GM23338 (cell line): Measurements from ENCODE around the gene CACNA1G. TPM values are rescaled to one million over a fixed set of nuclear protein-coding genes. Genes with fewer than 3 reads are reported as not detected.

Source experiments
- ATAC-seq: fragments of 200-7000 bp; cut with Tn5 transposase; 3 replicates; pipeline ENCODE4 v1.9.1; 2020
- DNase-seq: peaks from one replicate; pipeline ENCODE4 v3.0.0-alpha.2; 2015; ENCODE audit warnings: low spot score
- H2AFZ ChIP-seq: fragments of 200-600 bp; sonication (generic); 2 replicates; pipeline ENCODE4 v1.8.0; 2016; ENCODE audit warnings: antibody characterized with exemption, mild to moderate bottlenecking, moderate library complexity
- H3F3A ChIP-seq: fragments of 200-600 bp; sonication (generic); replicated peaks from 2 replicates; pipeline ENCODE4 v1.8.0; 2017; ENCODE audit warnings: antibody characterized with exemption, mixed run types, low read depth
- H3K27ac ChIP-seq: fragments of 200-600 bp; sonication (generic); 2 replicates; pipeline ENCODE4 v1.6.1; 2016; ENCODE audit warnings: low read depth
- H3K27me3 ChIP-seq: fragments of 200-600 bp; sonication (generic); 2 replicates; pipeline ENCODE4 v1.8.0; 2016; ENCODE audit warnings: mild to moderate bottlenecking, mixed run types, moderate library complexity; ENCODE audit not compliant: insufficient read depth
- H3K36me3 ChIP-seq: fragments of 200-600 bp; sonication (generic); 2 replicates; pipeline ENCODE4 v1.8.0; 2016; ENCODE audit warnings: mild to moderate bottlenecking; ENCODE audit not compliant: insufficient read depth
- H3K4me1 ChIP-seq: fragments of 200-600 bp; sonication (generic); 2 replicates; pipeline ENCODE4 v1.8.0; 2016; ENCODE audit warnings: mild to moderate bottlenecking, moderate library complexity; ENCODE audit not compliant: insufficient read depth
- H3K4me2 ChIP-seq: fragments of 200-600 bp; sonication (generic); 2 replicates; pipeline ENCODE4 v1.7.1; 2017; ENCODE audit warnings: mixed run types
- H3K4me3 ChIP-seq: fragments of 200-600 bp; sonication (generic); 2 replicates; pipeline ENCODE4 v1.6.1; 2016; ENCODE audit warnings: mixed run types
- H3K79me2 ChIP-seq: fragments of 200-600 bp; sonication (generic); replicated peaks from 2 replicates; pipeline ENCODE4 v1.8.0; 2017; ENCODE audit warnings: mild to moderate bottlenecking; ENCODE audit not compliant: insufficient read depth
- H3K9me2 ChIP-seq: fragments of 200-600 bp; sonication (generic); 2 replicates; pipeline ENCODE4 v1.8.0; 2017; ENCODE audit not compliant: insufficient read depth
- H4K20me1 ChIP-seq: fragments of 200-600 bp; sonication (generic); replicated peaks from 2 replicates; pipeline ENCODE4 v1.8.0; 2017; ENCODE audit warnings: mild to moderate bottlenecking; ENCODE audit not compliant: insufficient read depth
- H3K27ac Mint-ChIP-seq: 2 replicates; pipeline ENCODE4 v1.8.0; 2020; ENCODE audit warnings: inconsistent platforms, mild to moderate bottlenecking, moderate library complexity, mixed read lengths
- H3K27me3 Mint-ChIP-seq: 3 replicates; pipeline ENCODE4 v1.8.0; 2022; ENCODE audit warnings: low read depth, mild to moderate bottlenecking, moderate library complexity, mixed read lengths, inconsistent platforms; ENCODE audit not compliant: insufficient read depth, poor library complexity
- H3K36me3 Mint-ChIP-seq: 3 replicates; pipeline ENCODE4 v1.8.0; 2021; ENCODE audit warnings: low read depth, mild to moderate bottlenecking, inconsistent platforms, moderate library complexity, mixed read lengths
- H3K4me1 Mint-ChIP-seq: 3 replicates; pipeline ENCODE4 v1.8.0; 2020; ENCODE audit warnings: mild to moderate bottlenecking, inconsistent platforms, mixed read lengths
- H3K4me3 Mint-ChIP-seq: 3 replicates; pipeline ENCODE4 v1.8.0; 2021; ENCODE audit warnings: moderate library complexity, mild to moderate bottlenecking, inconsistent platforms, mixed read lengths
- H3K9me3 Mint-ChIP-seq: 3 replicates; pipeline ENCODE4 v1.8.0; 2020; ENCODE audit warnings: moderate library complexity, mild to moderate bottlenecking, inconsistent platforms, mixed read lengths
- CTCF ChIP-seq, 2 experiments: fragments of 200-600 bp in 1 of 2; sonication (generic) in 1 of 2; conservative IDR thresholded peaks; 2 replicates each; pipeline versions ENCODE4 v1.5.1 to v1.6.1; 2016 to 2017; ENCODE audit warnings: antibody characterized with exemption in 2 of 2, low read depth in 2 of 2, mild to moderate bottlenecking in 2 of 2, moderate library complexity in 1 of 2
- EZH2 ChIP-seq: fragments of 200-600 bp; sonication (generic); IDR thresholded peaks from one replicate; pipeline ENCODE4 v1.8.0; 2017; ENCODE audit warnings: antibody characterized with exemption, mild to moderate bottlenecking, low read depth; ENCODE audit not compliant: unreplicated experiment
- JUNB ChIP-seq: IDR thresholded peaks from one replicate; pipeline ENCODE4 v1.6.1; 2016; ENCODE audit warnings: antibody characterized with exemption; ENCODE audit not compliant: unreplicated experiment
- NANOG ChIP-seq: IDR thresholded peaks from 2 replicates; pipeline ENCODE4 v1.6.1; 2016; ENCODE audit warnings: antibody characterized with exemption, borderline replicate concordance
- STAT1 ChIP-seq: IDR thresholded peaks from one replicate; pipeline ENCODE4 v1.6.1; 2016; ENCODE audit warnings: antibody characterized with exemption; ENCODE audit not compliant: unreplicated experiment
- ZNF331 ChIP-seq: fragments of 250-450 bp; sonication (Bioruptor Pico); IDR thresholded peaks from 2 replicates; pipeline ENCODE4 v1.5.0; 2020; ENCODE audit warnings: low read depth, mild to moderate bottlenecking, moderate library complexity
- polyA plus RNA-seq: library from polyadenylated mRNA; unstranded; fragments of >200 nt; fragmentation: Nextera tagmentation; extraction: Ambion mirVana; gene quantifications from 2 replicates; pipeline ENCODE4 v1.2.1, GENCODE V29; 2016
- total RNA-seq: library from RNA; depleted of rRNA; stranded (reverse); fragments of >200 nt; shearing (Covaris generic); gene quantifications from 2 replicates; pipeline ENCODE4 v1.2.3, GENCODE V29; 2014
- TF ChIP-seq, protein P1 (sequence below): fragments of 250-450 bp; sonication (Bioruptor Pico); IDR thresholded peaks from 2 replicates; pipeline ENCODE4 v1.5.0; 2020; ENCODE audit warnings: mild to moderate bottlenecking, moderate library complexity
- TF ChIP-seq, protein P2 (sequence below): IDR thresholded peaks from one replicate; pipeline ENCODE4 v1.6.1; 2018; ENCODE audit warnings: antibody characterized with exemption; ENCODE audit not compliant: unreplicated experiment
- TF ChIP-seq, protein P3 (sequence below): IDR thresholded peaks from 2 replicates; pipeline ENCODE4 v1.6.1; 2016; ENCODE audit warnings: antibody characterized with exemption

The CACNA1G gene
- total and polyA plus RNA-seq, 2 experiments from 2014 or later: 1.4 to 5.1 TPM

- ATAC-seq (no peak), DNase-seq (no peak)
- H3K9me3 Mint-ChIP-seq: no peaks in the 10 kb centered on the region
- no peak overlapping the region for H3K4me3 Mint-ChIP-seq
- peaks cover 2% of the 10 kb centered on the region for H3K27me3 Mint-ChIP-seq
- Histone ChIP-seq H4K20me1 (no peaks in the 10 kb centered on the region), H3K4me1 (no peaks in the 10 kb centered on the region), H2AFZ (no peak overlapping the region), H3K79me2 (no peaks in the 10 kb centered on the region), H3K4me3 (no peak overlapping the region), H3K27ac (no peak overlapping the region), H3K4me2 (no peak overlapping the region), H3K9me2 (no peaks in the 10 kb centered on the region), H3K27me3 (no peaks in the 10 kb centered on the region), H3F3A (no peaks in the 10 kb centered on the region), H3K36me3 (no peaks in the 10 kb centered on the region)
- peaks cover 8% of the 10 kb centered on the region for H3K4me1 Mint-ChIP-seq
- H3K36me3 Mint-ChIP-seq: no peaks in the 10 kb centered on the region; the same call in 2 of the 3 replicates
- no peak overlapping the region for H3K27ac Mint-ChIP-seq
- TF ChIP-seq NANOG: no peak
Measured at GRCh38 chr17:50614471-50615051, 54.0 kb downstream of the CACNA1G start.

GRCh38 chr17:50615828-50616227 lies 55.3 kb downstream of the CACNA1G start:
- Histone ChIP-seq H4K20me1 (no peaks in the 10 kb centered on the region), H3K27ac (no peak overlapping the region), H3K36me3 (no peaks in the 10 kb centered on the region), H3K4me2 (no peak overlapping the region), H3K9me2 (no peaks in the 10 kb centered on the region), H3F3A (no peaks in the 10 kb centered on the region), H3K79me2 (no peaks in the 10 kb centered on the region), H3K4me1 (no peaks in the 10 kb centered on the region), H2AFZ (no peak overlapping the region), H3K4me3 (no peak overlapping the region), H3K27me3 (no peaks in the 10 kb centered on the region)
- Mint-ChIP-seq H3K9me3 (no peaks in the 10 kb centered on the region), H3K36me3 (no peaks in the 10 kb centered on the region; the same call in 2 of the 3 replicates), H3K27ac (no peak overlapping the region), H3K27me3 (peaks cover 2% of the 10 kb centered on the region), H3K4me1 (peaks cover 4% of the 10 kb centered on the region), H3K4me3 (no peak overlapping the region)
- DNase-seq (no peak), ATAC-seq (no peak)
- TF ChIP-seq JUNB (no peak), EZH2 (no peak), CTCF (conservative IDR thresholded peaks at IDR 0.05; ENCODE audit: low read depth in 2 of 2) (no peak), STAT1 (no peak), NANOG (no peak), ZNF331 (CRISPR knock-in tag) (no peak)
- TF ChIP-seq, protein P1, sequence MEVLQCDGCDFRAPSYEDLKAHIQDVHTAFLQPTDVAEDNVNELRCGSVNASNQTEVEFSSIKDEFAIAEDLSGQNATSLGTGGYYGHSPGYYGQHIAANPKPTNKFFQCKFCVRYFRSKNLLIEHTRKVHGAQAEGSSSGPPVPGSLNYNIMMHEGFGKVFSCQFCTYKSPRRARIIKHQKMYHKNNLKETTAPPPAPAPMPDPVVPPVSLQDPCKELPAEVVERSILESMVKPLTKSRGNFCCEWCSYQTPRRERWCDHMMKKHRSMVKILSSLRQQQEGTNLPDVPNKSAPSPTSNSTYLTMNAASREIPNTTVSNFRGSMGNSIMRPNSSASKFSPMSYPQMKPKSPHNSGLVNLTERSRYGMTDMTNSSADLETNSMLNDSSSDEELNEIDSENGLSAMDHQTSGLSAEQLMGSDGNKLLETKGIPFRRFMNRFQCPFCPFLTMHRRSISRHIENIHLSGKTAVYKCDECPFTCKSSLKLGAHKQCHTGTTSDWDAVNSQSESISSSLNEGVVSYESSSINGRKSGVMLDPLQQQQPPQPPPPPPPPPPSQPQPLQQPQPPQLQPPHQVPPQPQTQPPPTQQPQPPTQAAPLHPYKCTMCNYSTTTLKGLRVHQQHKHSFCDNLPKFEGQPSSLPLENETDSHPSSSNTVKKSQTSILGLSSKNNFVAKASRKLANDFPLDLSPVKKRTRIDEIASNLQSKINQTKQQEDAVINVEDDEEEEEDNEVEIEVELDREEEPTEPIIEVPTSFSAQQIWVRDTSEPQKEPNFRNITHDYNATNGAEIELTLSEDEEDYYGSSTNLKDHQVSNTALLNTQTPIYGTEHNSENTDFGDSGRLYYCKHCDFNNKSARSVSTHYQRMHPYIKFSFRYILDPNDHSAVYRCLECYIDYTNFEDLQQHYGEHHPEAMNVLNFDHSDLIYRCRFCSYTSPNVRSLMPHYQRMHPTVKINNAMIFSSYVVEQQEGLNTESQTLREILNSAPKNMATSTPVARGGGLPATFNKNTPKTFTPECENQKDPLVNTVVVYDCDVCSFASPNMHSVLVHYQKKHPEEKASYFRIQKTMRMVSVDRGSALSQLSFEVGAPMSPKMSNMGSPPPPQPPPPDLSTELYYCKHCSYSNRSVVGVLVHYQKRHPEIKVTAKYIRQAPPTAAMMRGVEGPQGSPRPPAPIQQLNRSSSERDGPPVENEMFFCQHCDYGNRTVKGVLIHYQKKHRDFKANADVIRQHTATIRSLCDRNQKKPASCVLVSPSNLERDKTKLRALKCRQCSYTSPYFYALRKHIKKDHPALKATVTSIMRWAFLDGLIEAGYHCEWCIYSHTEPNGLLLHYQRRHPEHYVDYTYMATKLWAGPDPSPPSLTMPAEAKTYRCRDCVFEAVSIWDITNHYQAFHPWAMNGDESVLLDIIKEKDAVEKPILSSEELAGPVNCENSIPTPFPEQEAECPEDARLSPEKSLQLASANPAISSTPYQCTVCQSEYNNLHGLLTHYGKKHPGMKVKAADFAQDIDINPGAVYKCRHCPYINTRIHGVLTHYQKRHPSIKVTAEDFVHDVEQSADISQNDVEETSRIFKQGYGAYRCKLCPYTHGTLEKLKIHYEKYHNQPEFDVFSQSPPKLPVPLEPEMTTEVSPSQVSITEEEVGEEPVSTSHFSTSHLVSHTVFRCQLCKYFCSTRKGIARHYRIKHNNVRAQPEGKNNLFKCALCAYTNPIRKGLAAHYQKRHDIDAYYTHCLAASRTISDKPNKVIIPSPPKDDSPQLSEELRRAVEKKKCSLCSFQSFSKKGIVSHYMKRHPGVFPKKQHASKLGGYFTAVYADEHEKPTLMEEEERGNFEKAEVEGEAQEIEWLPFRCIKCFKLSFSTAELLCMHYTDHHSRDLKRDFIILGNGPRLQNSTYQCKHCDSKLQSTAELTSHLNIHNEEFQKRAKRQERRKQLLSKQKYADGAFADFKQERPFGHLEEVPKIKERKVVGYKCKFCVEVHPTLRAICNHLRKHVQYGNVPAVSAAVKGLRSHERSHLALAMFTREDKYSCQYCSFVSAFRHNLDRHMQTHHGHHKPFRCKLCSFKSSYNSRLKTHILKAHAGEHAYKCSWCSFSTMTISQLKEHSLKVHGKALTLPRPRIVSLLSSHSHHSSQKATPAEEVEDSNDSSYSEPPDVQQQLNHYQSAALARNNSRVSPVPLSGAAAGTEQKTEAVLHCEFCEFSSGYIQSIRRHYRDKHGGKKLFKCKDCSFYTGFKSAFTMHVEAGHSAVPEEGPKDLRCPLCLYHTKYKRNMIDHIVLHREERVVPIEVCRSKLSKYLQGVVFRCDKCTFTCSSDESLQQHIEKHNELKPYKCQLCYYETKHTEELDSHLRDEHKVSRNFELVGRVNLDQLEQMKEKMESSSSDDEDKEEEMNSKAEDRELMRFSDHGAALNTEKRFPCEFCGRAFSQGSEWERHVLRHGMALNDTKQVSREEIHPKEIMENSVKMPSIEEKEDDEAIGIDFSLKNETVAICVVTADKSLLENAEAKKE: no peak
- TF ChIP-seq, protein P2, sequence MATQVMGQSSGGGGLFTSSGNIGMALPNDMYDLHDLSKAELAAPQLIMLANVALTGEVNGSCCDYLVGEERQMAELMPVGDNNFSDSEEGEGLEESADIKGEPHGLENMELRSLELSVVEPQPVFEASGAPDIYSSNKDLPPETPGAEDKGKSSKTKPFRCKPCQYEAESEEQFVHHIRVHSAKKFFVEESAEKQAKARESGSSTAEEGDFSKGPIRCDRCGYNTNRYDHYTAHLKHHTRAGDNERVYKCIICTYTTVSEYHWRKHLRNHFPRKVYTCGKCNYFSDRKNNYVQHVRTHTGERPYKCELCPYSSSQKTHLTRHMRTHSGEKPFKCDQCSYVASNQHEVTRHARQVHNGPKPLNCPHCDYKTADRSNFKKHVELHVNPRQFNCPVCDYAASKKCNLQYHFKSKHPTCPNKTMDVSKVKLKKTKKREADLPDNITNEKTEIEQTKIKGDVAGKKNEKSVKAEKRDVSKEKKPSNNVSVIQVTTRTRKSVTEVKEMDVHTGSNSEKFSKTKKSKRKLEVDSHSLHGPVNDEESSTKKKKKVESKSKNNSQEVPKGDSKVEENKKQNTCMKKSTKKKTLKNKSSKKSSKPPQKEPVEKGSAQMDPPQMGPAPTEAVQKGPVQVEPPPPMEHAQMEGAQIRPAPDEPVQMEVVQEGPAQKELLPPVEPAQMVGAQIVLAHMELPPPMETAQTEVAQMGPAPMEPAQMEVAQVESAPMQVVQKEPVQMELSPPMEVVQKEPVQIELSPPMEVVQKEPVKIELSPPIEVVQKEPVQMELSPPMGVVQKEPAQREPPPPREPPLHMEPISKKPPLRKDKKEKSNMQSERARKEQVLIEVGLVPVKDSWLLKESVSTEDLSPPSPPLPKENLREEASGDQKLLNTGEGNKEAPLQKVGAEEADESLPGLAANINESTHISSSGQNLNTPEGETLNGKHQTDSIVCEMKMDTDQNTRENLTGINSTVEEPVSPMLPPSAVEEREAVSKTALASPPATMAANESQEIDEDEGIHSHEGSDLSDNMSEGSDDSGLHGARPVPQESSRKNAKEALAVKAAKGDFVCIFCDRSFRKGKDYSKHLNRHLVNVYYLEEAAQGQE: no peak
- TF ChIP-seq, protein P3, sequence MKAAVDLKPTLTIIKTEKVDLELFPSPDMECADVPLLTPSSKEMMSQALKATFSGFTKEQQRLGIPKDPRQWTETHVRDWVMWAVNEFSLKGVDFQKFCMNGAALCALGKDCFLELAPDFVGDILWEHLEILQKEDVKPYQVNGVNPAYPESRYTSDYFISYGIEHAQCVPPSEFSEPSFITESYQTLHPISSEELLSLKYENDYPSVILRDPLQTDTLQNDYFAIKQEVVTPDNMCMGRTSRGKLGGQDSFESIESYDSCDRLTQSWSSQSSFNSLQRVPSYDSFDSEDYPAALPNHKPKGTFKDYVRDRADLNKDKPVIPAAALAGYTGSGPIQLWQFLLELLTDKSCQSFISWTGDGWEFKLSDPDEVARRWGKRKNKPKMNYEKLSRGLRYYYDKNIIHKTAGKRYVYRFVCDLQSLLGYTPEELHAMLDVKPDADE: no peak
